Esophagus squamous epithelium (tissue), 4 donors: ENCODE results near the gene B9D1.

Experiments used
- POLR2A ChIP-seq, 4 donors: fragments of 450-650 bp; IDR thresholded peaks; one replicate each; pipeline ENCODE4 v1.6.1; 2017; ENCODE audit warnings: antibody characterized with exemption in 4 of 4, mild to moderate bottlenecking in 4 of 4, moderate library complexity in 3 of 4
- TF ChIP-seq, protein P1 (sequence below), 6 experiments: fragments of 450-650 bp in 4 of 6; fragments of 200-600 bp in 2 of 6; sonication (generic) in 2 of 6; IDR thresholded peaks; one replicate each; pipeline ENCODE4 v1.5.1; 2016 to 2019; ENCODE audit warnings: antibody characterized with exemption in 6 of 6, mild to moderate bottlenecking in 4 of 6, moderate library complexity in 4 of 6

DNA sequence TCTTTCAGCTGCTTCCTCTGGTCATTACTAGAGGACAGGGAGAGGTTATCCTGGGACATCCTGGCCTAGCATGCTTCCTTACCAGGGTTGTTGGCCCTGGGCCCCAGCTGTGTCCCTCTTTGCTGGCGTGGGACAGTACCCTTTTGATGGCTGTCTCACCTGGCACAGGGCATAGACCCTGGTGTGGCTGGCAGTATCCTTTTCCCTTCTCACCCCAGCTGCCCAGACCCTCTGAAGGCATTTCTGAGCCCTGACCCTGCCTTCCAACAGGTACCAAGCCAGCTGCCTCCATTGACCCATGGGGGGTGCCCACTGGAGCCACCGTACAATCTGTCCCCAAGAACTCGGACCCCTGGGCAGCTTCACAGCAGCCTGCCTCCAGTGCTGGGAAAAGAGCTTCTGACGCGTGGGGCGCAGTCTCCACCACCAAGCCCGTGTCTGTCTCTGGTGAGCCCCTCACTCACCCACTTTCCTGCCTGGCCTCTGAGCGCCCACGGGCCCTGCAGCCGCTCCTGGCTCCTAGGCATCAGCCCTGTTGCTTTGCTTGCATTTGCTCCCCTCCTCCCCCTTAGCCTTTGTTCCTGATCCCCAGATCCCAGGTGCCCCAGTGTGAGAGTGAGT, 34.0 kb downstream of the B9D1 start:
- TF ChIP-seq, protein P1, sequence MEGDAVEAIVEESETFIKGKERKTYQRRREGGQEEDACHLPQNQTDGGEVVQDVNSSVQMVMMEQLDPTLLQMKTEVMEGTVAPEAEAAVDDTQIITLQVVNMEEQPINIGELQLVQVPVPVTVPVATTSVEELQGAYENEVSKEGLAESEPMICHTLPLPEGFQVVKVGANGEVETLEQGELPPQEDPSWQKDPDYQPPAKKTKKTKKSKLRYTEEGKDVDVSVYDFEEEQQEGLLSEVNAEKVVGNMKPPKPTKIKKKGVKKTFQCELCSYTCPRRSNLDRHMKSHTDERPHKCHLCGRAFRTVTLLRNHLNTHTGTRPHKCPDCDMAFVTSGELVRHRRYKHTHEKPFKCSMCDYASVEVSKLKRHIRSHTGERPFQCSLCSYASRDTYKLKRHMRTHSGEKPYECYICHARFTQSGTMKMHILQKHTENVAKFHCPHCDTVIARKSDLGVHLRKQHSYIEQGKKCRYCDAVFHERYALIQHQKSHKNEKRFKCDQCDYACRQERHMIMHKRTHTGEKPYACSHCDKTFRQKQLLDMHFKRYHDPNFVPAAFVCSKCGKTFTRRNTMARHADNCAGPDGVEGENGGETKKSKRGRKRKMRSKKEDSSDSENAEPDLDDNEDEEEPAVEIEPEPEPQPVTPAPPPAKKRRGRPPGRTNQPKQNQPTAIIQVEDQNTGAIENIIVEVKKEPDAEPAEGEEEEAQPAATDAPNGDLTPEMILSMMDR (IDR thresholded peaks at IDR 0.05), result no peak
- TF ChIP-seq POLR2A (IDR thresholded peaks at IDR 0.05), result no peak
